Sigmoid colon (tissue), 7 donors: ENCODE measurements around the gene THSD8. TPM values are rescaled to one million over a fixed set of nuclear protein-coding genes. Genes with fewer than 3 reads are reported as not detected.

Experiments
- DNase-seq: peaks from one replicate; pipeline ENCODE4 v3.0.0-alpha.2; 2019
- H3K27ac ChIP-seq, 4 donors: fragments of 200-600 bp; sonication (generic); one replicate each; pipeline ENCODE4 v1.5.1; 2016 to 2019; ENCODE audit warnings: mild to moderate bottlenecking in 1 of 4
- H3K27me3 ChIP-seq, 3 donors: fragments of 200-600 bp; sonication (generic); one replicate each; pipeline ENCODE4 v1.5.1; 2019; ENCODE audit warnings: mild to moderate bottlenecking in 1 of 3
- H3K36me3 ChIP-seq, 4 donors: fragments of 200-600 bp; sonication (generic); one replicate each; pipeline ENCODE4 v1.5.1; 2016 to 2019
- H3K4me1 ChIP-seq, 4 donors: fragments of 200-600 bp; sonication (generic); one replicate each; pipeline ENCODE4 v1.5.1; 2017 to 2019
- H3K4me3 ChIP-seq, 4 donors: fragments of 200-600 bp; sonication (generic); one replicate each; pipeline ENCODE4 v1.5.1; 2017 to 2019; ENCODE audit warnings: mild to moderate bottlenecking in 2 of 4, moderate library complexity in 1 of 4
- H3K9me3 ChIP-seq, 4 donors: fragments of 200-600 bp in 3 of 4; sonication (generic) in 3 of 4; one replicate each; pipeline versions ENCODE4 v1.5.1 to v1.6.1; 2013 to 2019
- EP300 ChIP-seq, 4 donors: sonication (generic); formaldehyde crosslinking; IDR thresholded peaks; one replicate each; pipeline ENCODE4 v1.6.1; 2017; ENCODE audit warnings: antibody characterized with exemption in 4 of 4
- POLR2A ChIP-seq, 2 donors: fragments of 450-650 bp; IDR thresholded peaks; one replicate each; pipeline ENCODE4 v1.6.1; 2016; ENCODE audit warnings: antibody characterized with exemption in 2 of 2, mild to moderate bottlenecking in 2 of 2, moderate library complexity in 2 of 2
- POLR2AphosphoS5 ChIP-seq, 4 donors: sonication (generic); formaldehyde crosslinking; IDR thresholded peaks; one replicate each; pipeline ENCODE4 v1.6.1; 2017; ENCODE audit warnings: antibody characterized with exemption in 4 of 4
- WGBS, 2 donors: extraction: QIAGEN DNeasy Blood & Tissue Kit; methylation state at CpG; one replicate each; pipeline ENCODE4 v1.1.7; 2013; 5-methylcytosine and 5-hydroxymethylcytosine counted together
- intact Hi-C: fragments of 100-400 bp; cut with DNase I; formaldehyde crosslinking; loops from one replicate; pipeline ENCODE4 v1.15.1; 2023
- polyA plus RNA-seq, 3 donors: library from polyadenylated mRNA; stranded (reverse); fragments of 200-250 nt; gene quantifications; one replicate each; pipeline ENCODE4 v1.2.3, GENCODE V29; 2013
- total RNA-seq, 4 donors: library from RNA; depleted of rRNA; stranded (reverse); fragments of >200 nt; gene quantifications; one replicate each; pipeline ENCODE4 v1.1.0, GENCODE V29; 2016
- TF ChIP-seq, protein P1 (sequence below), 4 experiments: fragments of 450-650 bp in 3 of 4; fragments of 200-600 bp in 1 of 4; IDR thresholded peaks; one replicate each; pipeline ENCODE4 v1.5.1; 2016 to 2019; ENCODE audit warnings: antibody characterized with exemption in 4 of 4, mild to moderate bottlenecking in 3 of 4, moderate library complexity in 2 of 4
- donor health status: healthy with polysubstance abuse.
- donor health status: Bipolar disorder and iron deficiency.
- donor health status: healthy.

The THSD8 gene
- total and polyA plus RNA-seq, 7 donors: 2.5 to 2.8 TPM; not detected in 5

DNA sequence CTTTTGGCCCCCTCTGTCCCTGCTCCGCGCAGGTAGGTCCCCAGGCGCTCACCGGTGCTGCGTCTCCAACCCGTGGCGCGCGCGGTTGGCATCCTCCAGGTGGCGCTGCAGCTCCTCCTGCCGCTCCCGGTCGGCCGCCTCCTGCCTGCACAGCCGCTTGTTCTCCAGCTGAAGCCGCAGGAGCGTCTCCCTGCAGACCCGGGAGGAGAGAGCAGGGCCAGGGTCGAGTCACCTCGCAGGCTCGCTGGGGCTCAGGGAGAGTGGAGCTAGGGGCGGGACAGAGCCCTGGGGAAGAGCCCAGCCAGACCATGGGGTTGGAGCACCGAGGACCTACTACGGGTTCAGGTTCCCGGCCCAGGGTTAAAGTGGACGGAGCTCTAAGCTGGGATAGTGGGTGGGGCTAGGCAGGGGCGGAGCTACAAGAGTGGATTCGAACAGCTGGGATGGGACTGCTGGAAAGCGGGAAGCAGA is 35.8 kb upstream of the THSD8 start:
- Histone ChIP-seq H3K4me3 (peak overlapping the region; percentile 25 to 54 (median 38)), H3K27me3 (no peaks in the 10 kb centered on the region), H3K4me1 (peaks cover 0 to 10% (median 0%) of the 10 kb centered on the region in 4 donors), H3K9me3 (no peaks in the 10 kb centered on the region), H3K27ac (peak overlapping the region; percentile 55 to 80 (median 70)), H3K36me3 (peaks cover 0 to 32% (median 2%) of the 10 kb centered on the region in 4 donors)
- intact Hi-C loops: loop anchor here (1.0 to 5.0 kb wide), 2 partner anchors 36 to 81 kb away; partner anchors contain the start of genes PRDX2 and THSD8
- 45% methylated on average over 30 of the region's 30 CpGs for WGBS, 2 donors
- TF ChIP-seq POLR2AphosphoS5 (IDR thresholded peaks at IDR 0.05) (peak in 2 of 4 donors; percentile 9 to 58), EP300 (IDR thresholded peaks at IDR 0.05) (no peak), POLR2A (IDR thresholded peaks at IDR 0.05) (no peak)
- TF ChIP-seq, protein P1, sequence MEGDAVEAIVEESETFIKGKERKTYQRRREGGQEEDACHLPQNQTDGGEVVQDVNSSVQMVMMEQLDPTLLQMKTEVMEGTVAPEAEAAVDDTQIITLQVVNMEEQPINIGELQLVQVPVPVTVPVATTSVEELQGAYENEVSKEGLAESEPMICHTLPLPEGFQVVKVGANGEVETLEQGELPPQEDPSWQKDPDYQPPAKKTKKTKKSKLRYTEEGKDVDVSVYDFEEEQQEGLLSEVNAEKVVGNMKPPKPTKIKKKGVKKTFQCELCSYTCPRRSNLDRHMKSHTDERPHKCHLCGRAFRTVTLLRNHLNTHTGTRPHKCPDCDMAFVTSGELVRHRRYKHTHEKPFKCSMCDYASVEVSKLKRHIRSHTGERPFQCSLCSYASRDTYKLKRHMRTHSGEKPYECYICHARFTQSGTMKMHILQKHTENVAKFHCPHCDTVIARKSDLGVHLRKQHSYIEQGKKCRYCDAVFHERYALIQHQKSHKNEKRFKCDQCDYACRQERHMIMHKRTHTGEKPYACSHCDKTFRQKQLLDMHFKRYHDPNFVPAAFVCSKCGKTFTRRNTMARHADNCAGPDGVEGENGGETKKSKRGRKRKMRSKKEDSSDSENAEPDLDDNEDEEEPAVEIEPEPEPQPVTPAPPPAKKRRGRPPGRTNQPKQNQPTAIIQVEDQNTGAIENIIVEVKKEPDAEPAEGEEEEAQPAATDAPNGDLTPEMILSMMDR (IDR thresholded peaks at IDR 0.05): peak; percentile 58 to 95 (median 70)
- DNase-seq: peak; percentile 93

DNA sequence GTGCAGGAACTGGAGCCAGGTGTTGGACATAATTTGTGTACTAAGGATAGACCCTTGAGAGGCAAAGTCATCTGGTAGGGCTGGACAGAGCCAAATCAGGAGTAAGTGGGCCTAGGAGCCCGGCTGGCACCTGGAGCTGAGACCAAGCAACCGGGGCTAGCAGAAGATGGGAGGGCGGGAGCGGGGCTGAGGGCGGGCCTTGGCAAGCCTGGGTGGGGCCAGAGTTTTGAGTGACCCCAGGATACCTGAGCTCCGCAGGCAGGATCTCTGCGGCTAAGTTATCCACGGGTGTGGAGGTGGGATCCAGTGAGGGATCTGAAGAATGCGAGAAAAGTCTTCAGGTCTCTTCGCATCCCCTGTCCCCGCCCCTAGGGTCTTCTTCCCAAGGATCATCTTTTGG is 34.7 kb upstream of the THSD8 start:
- 93 to 96% methylated on average over 11 of the region's 11 CpGs for WGBS, 2 donors
- H3K9me3 ChIP-seq: no peaks in the 10 kb centered on the region
- no peaks in the 10 kb centered on the region for H3K27me3 ChIP-seq
- no peak overlapping the region for H3K4me3 ChIP-seq
- DNase-seq: no peak
- TF ChIP-seq, protein P1 (IDR thresholded peaks at IDR 0.05): no peak
- TF ChIP-seq POLR2AphosphoS5 (IDR thresholded peaks at IDR 0.05) (no peak), EP300 (IDR thresholded peaks at IDR 0.05) (no peak), POLR2A (IDR thresholded peaks at IDR 0.05) (no peak)
- intact Hi-C loops: loop anchor here (5.0 kb wide), 1 partner anchor 35 kb away; the partner anchor contains the start of genes PRDX2 and THSD8
- no peak overlapping the region for H3K27ac ChIP-seq
- H3K36me3 ChIP-seq: peaks cover 0 to 32% (median 2%) of the 10 kb centered on the region in 4 donors
- H3K4me1 ChIP-seq: peaks cover 0 to 10% (median 0%) of the 10 kb centered on the region in 4 donors

DNA sequence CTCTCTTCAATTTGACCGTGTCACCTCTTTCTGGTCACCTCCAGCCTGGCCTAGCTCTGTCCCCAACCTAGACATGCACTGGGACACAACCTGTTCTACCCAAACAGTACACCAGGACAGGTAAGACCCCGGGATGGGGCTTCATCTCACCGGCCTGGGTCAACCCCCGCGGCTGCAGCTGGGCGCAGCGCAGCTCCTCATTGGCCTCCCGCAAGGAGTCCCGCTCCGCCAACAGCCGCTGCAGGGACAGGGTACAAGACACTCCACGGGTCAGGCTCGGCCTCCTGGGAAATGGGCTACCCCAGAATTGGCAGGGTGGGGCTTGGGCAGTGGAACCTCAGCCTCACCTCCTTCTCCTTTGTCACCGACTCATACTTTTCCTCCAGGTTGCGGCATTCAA is 34.2 kb upstream of the THSD8 start:
- no peak overlapping the region for H3K4me3 ChIP-seq
- no peaks in the 10 kb centered on the region for H3K27me3 ChIP-seq
- no peak overlapping the region for H3K27ac ChIP-seq
- H3K36me3 ChIP-seq: peaks cover 0 to 28% (median 2%) of the 10 kb centered on the region in 4 donors
- H3K4me1 ChIP-seq: peaks cover 0 to 10% (median 0%) of the 10 kb centered on the region in 4 donors
- no peak for DNase-seq
- TF ChIP-seq POLR2A (IDR thresholded peaks at IDR 0.05) (no peak), EP300 (IDR thresholded peaks at IDR 0.05) (no peak), POLR2AphosphoS5 (IDR thresholded peaks at IDR 0.05) (no peak)
- TF ChIP-seq, protein P1 (IDR thresholded peaks at IDR 0.05): no peak
- H3K9me3 ChIP-seq: no peaks in the 10 kb centered on the region
- 96 to 97% methylated on average over 15 of the region's 15 CpGs for WGBS, 2 donors
- intact Hi-C loops: loop anchor here (5.0 kb wide), 1 partner anchor 35 kb away; the partner anchor contains the start of genes PRDX2 and THSD8

DNA sequence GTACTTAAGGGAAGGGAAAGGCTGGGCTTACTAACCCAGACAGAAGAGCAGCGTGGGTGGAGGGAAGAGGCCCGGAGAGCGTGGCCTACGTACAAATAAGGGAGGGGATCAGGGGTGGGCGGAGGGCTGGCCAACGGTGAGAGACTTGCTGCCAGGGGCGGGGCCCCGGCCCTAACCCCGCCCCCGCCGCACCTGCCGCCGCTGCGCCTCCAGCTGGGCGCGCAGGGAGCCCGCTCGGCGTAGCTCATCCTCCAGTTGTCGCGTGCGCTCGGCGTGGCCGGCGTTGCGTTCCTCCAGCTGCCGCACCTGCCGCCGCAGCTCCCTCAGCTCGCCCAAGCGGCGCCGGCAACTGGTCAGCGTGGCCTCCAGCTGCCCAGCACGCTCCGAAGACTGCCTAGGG is 32.2 kb upstream of the THSD8 start:
- Histone ChIP-seq H3K27me3 (no peaks in the 10 kb centered on the region), H3K27ac (no peak overlapping the region), H3K4me3 (no peak overlapping the region), H3K36me3 (peaks cover 0 to 14% (median under 1%) of the 10 kb centered on the region in 4 donors), H3K4me1 (peaks cover 0 to 19% (median 1%) of the 10 kb centered on the region in 4 donors), H3K9me3 (no peaks in the 10 kb centered on the region)
- DNase-seq: no peak
- TF ChIP-seq, protein P1 (IDR thresholded peaks at IDR 0.05): no peak
- no peak for TF ChIP-seq POLR2A (IDR thresholded peaks at IDR 0.05)
- TF ChIP-seq EP300 (IDR thresholded peaks at IDR 0.05): no peak
- no peak for TF ChIP-seq POLR2AphosphoS5 (IDR thresholded peaks at IDR 0.05)
- 30 to 52% methylated on average over 37 of the region's 37 CpGs for WGBS, 2 donors
- intact Hi-C loops: loop anchor here (5.0 kb wide), 1 partner anchor 33 kb away; the partner anchor contains the start of genes PRDX2 and THSD8
